Esophagus muscularis mucosa (tissue), 3 donors: ENCODE results near the gene CBX4.

ENCODE experiments used
- POLR2A ChIP-seq: fragments of 450-650 bp; IDR thresholded peaks from one replicate; pipeline ENCODE4 v1.6.1; 2017; ENCODE audit warnings: antibody characterized with exemption, moderate library complexity, mild to moderate bottlenecking, low read depth
- POLR2AphosphoS5 ChIP-seq, 2 donors: sonication (generic); formaldehyde crosslinking; IDR thresholded peaks; one replicate each; pipeline ENCODE4 v1.6.1; 2017; ENCODE audit warnings: antibody characterized with exemption in 2 of 2
- TF ChIP-seq, protein P1 (sequence below), 3 experiments: fragments of 200-600 bp in 2 of 3; fragments of 450-650 bp in 1 of 3; sonication (generic) in 2 of 3; IDR thresholded peaks; one replicate each; pipeline ENCODE4 v1.5.1; 2017 to 2019; ENCODE audit warnings: antibody characterized with exemption in 3 of 3, mild to moderate bottlenecking in 2 of 3, moderate library complexity in 1 of 3

DNA sequence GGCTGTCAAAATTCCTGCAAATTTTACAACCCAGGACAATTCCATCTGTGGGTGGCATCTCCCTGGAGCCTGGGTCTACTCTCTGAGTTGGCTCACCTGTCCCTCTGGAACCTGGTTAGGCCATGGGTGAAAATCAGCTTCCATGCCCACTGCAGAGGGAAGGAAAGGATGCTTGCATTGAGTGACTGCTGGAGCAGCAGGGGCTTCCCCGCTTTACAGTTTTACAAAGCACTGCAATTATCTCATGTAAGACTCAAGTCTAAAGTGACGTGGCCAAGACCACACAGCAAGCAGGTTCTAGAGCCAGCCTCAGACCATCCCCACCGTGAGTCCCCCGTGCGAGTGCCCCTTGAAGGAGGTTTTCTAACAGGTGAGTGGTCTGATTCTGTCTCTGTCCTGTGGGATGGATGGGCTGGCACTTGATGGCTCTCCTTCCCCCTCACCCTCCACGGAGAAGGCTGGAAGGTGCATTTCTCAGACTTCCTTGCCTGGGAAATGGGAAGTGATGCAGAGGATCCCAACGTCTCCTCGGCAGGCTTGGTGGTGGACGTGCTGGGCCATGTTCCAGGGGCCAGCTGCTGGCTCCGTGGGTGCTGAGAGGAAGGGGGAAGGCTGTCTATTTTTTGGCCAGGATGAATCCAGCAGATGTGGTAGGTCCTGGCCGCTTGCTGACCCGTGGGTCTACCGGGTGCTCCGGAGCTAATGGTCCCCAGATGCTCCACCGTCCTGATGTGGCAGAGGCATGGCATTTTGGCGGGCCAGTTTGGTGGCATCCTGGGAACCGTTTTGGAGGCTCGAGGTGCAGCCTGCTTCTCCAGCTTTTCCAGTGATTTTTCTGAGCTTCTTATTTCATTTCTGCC is 26.3 kb upstream of the CBX4 start:
- TF ChIP-seq, protein P1, sequence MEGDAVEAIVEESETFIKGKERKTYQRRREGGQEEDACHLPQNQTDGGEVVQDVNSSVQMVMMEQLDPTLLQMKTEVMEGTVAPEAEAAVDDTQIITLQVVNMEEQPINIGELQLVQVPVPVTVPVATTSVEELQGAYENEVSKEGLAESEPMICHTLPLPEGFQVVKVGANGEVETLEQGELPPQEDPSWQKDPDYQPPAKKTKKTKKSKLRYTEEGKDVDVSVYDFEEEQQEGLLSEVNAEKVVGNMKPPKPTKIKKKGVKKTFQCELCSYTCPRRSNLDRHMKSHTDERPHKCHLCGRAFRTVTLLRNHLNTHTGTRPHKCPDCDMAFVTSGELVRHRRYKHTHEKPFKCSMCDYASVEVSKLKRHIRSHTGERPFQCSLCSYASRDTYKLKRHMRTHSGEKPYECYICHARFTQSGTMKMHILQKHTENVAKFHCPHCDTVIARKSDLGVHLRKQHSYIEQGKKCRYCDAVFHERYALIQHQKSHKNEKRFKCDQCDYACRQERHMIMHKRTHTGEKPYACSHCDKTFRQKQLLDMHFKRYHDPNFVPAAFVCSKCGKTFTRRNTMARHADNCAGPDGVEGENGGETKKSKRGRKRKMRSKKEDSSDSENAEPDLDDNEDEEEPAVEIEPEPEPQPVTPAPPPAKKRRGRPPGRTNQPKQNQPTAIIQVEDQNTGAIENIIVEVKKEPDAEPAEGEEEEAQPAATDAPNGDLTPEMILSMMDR (IDR thresholded peaks at IDR 0.05): no peak
- TF ChIP-seq POLR2AphosphoS5 (IDR thresholded peaks at IDR 0.05) (no peak), POLR2A (no peak)
